DMS153 treated with DMSO at 0.1 percent for 48 hours (cell line): Measurements from ENCODE around the gene MAD2L1BP.
A peak's percentile ranks its signal among the peaks of the same experiment; 100 is the strongest.

ENCODE experiments used
- DNase-seq: peaks from one replicate; lab custom pipeline; 2025; ENCODE audit not compliant: unreplicated experiment; lab: John Stamatoyannopoulos, UW

MAD2L1BP gene

GRCh38 chr6:43680308-43681200, 44.9 kb downstream of the MAD2L1BP start:
- DNase-seq: no peak

- no peak for DNase-seq
Observed at GRCh38 chr6:43681303-43681702, 45.7 kb downstream of the MAD2L1BP start.

GRCh38 chr6:43682724-43683429, 47.2 kb downstream of the MAD2L1BP start:
- no peak for DNase-seq

- DNase-seq: no peak
Observed at GRCh38 chr6:43683708-43684455, 48.2 kb downstream of the MAD2L1BP start.

GRCh38 chr6:43687079-43687436, 51.4 kb downstream of the MAD2L1BP start:
- DNase-seq: no peak

- DNase-seq: peak; percentile 58
Observed at GRCh38 chr6:43687437-43688347, 52.1 kb downstream of the MAD2L1BP start, which contains the start of gene MRPS18A. TSS of gene MRPS18A (minus strand) at chr6:43687791. CDS start at chr6:43687779, 12 bp downstream.

GRCh38 chr6:43689421-43689820, 53.8 kb downstream of the MAD2L1BP start:
- no peak for DNase-seq
